ENCODE results near the gene SLC22A17. TPM values are rescaled to one million over a fixed set of nuclear protein-coding genes. Genes with fewer than 3 reads are reported as not detected.

SLC22A17 gene
- total RNA-seq, 2 experiments from 2014 or later = not detected

DNA sequence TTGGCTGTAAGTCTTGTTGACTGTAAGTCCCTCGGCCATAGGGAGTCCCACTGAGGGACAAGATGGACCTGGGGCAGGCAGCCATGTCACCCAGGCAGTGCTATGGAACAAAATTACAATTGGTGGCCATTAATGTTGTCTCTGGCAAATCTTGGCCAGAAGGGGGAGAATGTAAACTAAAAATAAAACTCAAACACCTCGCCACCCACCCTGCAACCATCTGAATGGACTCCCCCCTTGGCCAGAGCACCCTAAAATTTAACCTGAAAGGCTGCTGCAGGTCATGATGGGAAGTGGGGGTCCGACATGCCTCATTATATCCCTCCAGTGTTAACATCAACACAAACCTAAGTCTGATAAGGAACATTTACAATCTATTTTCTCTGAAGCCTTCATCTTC, 8.2 kb downstream of the SLC22A17 start:
- CTCF ChIA-PET (ENCODE audit: unreplicated experiment) = no interaction called here
- no TSS peak for BruUV-seq (replicated peaks)
- Histone ChIP-seq H3K79me2 (ENCODE audit: insufficient read depth, low read depth, low read length) (no peaks in the 10 kb centered on the region), H3K4me2 (ENCODE audit: low read length) (no peak overlapping the region), H3K4me1 (ENCODE audit: insufficient read depth, low read length, poor library complexity, severe bottlenecking) (no peaks in the 10 kb centered on the region), H3K9me3 (ENCODE audit: low read length) (peaks cover 11% of the 10 kb centered on the region), H4K20me1 (ENCODE audit: insufficient read depth, low read length) (no peaks in the 10 kb centered on the region), H2AFZ (ENCODE audit: low read length) (no peak overlapping the region), H3K4me3 (ENCODE audit: low read depth, low read length, poor library complexity, severe bottlenecking) (no peak overlapping the region), H3K9me2 (ENCODE audit: insufficient read depth, low read length) (no peaks in the 10 kb centered on the region), H3K36me3 (ENCODE audit: insufficient read depth, low read length) (no peaks in the 10 kb centered on the region), H3K27ac (ENCODE audit: low read depth, low read length, poor library complexity, severe bottlenecking) (no peak overlapping the region)
- POLR2A ChIA-PET = no interaction called here
- intact Hi-C loops (cut with micrococcal nuclease; ENCODE audit: unreplicated experiment) = no loop called here
- no peak for DNase-seq (ENCODE audit: low spot score)
- TF ChIP-seq EZH2phosphoT487 (IDR thresholded peaks at IDR 0.05; ENCODE audit: borderline replicate concordance, low read depth, low read length) = no peak
- TF ChIP-seq, protein P1, sequence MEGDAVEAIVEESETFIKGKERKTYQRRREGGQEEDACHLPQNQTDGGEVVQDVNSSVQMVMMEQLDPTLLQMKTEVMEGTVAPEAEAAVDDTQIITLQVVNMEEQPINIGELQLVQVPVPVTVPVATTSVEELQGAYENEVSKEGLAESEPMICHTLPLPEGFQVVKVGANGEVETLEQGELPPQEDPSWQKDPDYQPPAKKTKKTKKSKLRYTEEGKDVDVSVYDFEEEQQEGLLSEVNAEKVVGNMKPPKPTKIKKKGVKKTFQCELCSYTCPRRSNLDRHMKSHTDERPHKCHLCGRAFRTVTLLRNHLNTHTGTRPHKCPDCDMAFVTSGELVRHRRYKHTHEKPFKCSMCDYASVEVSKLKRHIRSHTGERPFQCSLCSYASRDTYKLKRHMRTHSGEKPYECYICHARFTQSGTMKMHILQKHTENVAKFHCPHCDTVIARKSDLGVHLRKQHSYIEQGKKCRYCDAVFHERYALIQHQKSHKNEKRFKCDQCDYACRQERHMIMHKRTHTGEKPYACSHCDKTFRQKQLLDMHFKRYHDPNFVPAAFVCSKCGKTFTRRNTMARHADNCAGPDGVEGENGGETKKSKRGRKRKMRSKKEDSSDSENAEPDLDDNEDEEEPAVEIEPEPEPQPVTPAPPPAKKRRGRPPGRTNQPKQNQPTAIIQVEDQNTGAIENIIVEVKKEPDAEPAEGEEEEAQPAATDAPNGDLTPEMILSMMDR (conservative IDR thresholded peaks at IDR 0.05; ENCODE audit: low read length) = peak; percentile 22; the same call in 1 of the 2 replicates

DNA sequence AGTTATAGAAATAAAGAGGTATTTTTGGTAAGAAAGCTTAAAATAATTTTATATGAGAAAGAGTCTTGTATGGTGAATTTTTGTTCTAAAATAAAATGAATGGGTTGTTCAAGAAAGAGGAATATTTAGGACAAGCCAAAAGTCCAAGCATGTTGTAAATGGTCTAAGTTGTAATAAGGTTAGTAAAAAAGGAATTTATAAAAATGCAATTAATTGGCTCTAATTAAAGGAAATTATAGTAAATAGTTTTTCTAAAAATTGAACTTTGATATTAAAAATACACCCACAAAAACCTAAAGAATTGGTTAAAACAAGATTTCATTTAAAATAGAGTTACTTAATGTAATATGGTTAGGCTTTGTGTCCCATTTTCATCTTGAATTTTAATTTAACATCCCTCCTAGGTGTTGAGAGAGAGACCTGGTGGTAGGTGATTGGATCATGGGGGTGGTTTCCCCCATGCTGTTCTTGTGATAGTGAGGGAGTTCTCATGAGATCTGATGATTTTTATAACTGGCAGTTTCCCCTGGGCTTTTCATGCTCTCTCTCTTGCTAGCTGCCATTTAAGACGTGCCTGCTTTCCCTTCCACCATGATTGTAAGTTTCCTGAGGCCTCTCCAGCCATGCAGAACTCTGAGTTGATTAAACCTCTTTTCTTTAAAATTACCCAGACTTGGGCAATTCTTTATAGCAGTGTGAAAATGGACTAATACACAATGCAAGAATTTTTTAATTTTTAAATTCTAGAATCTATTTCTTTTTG, 13.0 kb downstream of the SLC22A17 start:
- no peak overlapping the region for H3K4me3 ChIP-seq (ENCODE audit: low read depth, low read length, poor library complexity, severe bottlenecking)
- intact Hi-C loops (cut with micrococcal nuclease; ENCODE audit: unreplicated experiment) = no loop called here
- no peaks in the 10 kb centered on the region for H3K9me2 ChIP-seq (ENCODE audit: insufficient read depth, low read length)
- H3K79me2 ChIP-seq (ENCODE audit: insufficient read depth, low read depth, low read length) = no peaks in the 10 kb centered on the region
- H3K9me3 ChIP-seq (ENCODE audit: low read length) = peaks cover 32% of the 10 kb centered on the region
- no TSS peak for BruUV-seq (replicated peaks)
- H3K4me1 ChIP-seq (ENCODE audit: insufficient read depth, low read length, poor library complexity, severe bottlenecking) = no peaks in the 10 kb centered on the region
- H4K20me1 ChIP-seq (ENCODE audit: insufficient read depth, low read length) = no peaks in the 10 kb centered on the region
- ChIA-PET POLR2A (interaction anchor here (0.7 kb wide), 1 partner anchor 42 kb away, joined by 3 read pairs; no protein-coding TSS in a partner anchor), CTCF (ENCODE audit: unreplicated experiment) (no interaction called here)
- TF ChIP-seq EZH2phosphoT487 (IDR thresholded peaks at IDR 0.05; ENCODE audit: borderline replicate concordance, low read depth, low read length) = no peak
- TF ChIP-seq, protein P1 (conservative IDR thresholded peaks at IDR 0.05; ENCODE audit: low read length) = no peak
- H3K36me3 ChIP-seq (ENCODE audit: insufficient read depth, low read length) = no peaks in the 10 kb centered on the region
- peak; percentile 27 for DNase-seq (ENCODE audit: low spot score)
- no peak overlapping the region for H3K4me2 ChIP-seq (ENCODE audit: low read length)
- H3K27ac ChIP-seq (ENCODE audit: low read depth, low read length, poor library complexity, severe bottlenecking) = no peak overlapping the region
- no peak overlapping the region for H2AFZ ChIP-seq (ENCODE audit: low read length)

DNA sequence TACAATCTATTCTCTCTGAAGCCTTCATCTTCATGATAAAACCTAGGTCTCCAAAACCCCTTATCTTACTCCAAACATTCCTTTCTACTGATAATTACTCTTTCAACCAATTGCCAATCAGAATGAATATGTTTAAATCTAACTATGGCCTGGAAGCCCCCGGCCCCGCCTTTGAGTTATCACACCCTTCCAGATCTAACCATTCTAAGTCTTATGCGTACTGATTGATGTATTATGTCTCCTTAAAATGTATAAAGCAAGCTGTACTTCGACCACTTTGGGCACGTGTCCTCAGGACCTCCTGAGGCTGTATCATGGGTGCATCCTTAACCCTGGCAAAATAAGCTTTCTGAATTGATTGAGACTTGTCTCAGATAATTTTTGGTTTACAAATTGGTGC, 17.1 kb downstream of the SLC22A17 start:
- no peak overlapping the region for H3K4me3 ChIP-seq (ENCODE audit: low read depth, low read length, poor library complexity, severe bottlenecking)
- POLR2A ChIA-PET = interaction anchor here (0.7 to 4.0 kb wide), 2 partner anchors 9 to 14 kb away, joined by 3 to 14 read pairs; partner anchors contain the start of gene PABPN1

More for the DNA sequence above, 17.1 kb downstream of the SLC22A17 start:
- H3K27ac ChIP-seq (ENCODE audit: low read depth, low read length, poor library complexity, severe bottlenecking) = no peak overlapping the region
- no peaks in the 10 kb centered on the region for H3K4me1 ChIP-seq (ENCODE audit: insufficient read depth, low read length, poor library complexity, severe bottlenecking)
- BruUV-seq (replicated peaks) = no TSS peak
- no peak for TF ChIP-seq EZH2phosphoT487 (IDR thresholded peaks at IDR 0.05; ENCODE audit: borderline replicate concordance, low read depth, low read length)
- TF ChIP-seq, protein P1 (conservative IDR thresholded peaks at IDR 0.05; ENCODE audit: low read length) = no peak
- H3K79me2 ChIP-seq (ENCODE audit: insufficient read depth, low read depth, low read length) = no peaks in the 10 kb centered on the region
- no peaks in the 10 kb centered on the region for H3K36me3 ChIP-seq (ENCODE audit: insufficient read depth, low read length)
- no peak overlapping the region for H2AFZ ChIP-seq (ENCODE audit: low read length)
- DNase-seq (ENCODE audit: low spot score) = no peak
- no peak overlapping the region for H3K4me2 ChIP-seq (ENCODE audit: low read length)
- CTCF ChIA-PET (ENCODE audit: unreplicated experiment) = no interaction called here
- peaks cover 31% of the 10 kb centered on the region for H3K9me3 ChIP-seq (ENCODE audit: low read length)
- H4K20me1 ChIP-seq (ENCODE audit: insufficient read depth, low read length) = no peaks in the 10 kb centered on the region
- intact Hi-C loops (cut with micrococcal nuclease; ENCODE audit: unreplicated experiment) = no loop called here
- no peaks in the 10 kb centered on the region for H3K9me2 ChIP-seq (ENCODE audit: insufficient read depth, low read length)

Data from OCI-LY7 (cell line).